Psoas muscle (tissue), 8 donors: ENCODE measurements around the gene CAGE1. TPM values are rescaled to one million over a fixed set of nuclear protein-coding genes. Genes with fewer than 3 reads are reported as not detected.
A peak's percentile ranks its signal among the peaks of the same experiment; 100 is the strongest.
"Not testable (repeated sequence)": the region's sequence is repeated elsewhere in the genome, so short reads cannot be mapped to it uniquely, and the experiment has no call there.

ENCODE experiments used
- ATAC-seq, 4 donors: fragments of 200-7000 bp; cut with Tn5 transposase; one replicate each; pipeline ENCODE4 v1.9.1; 2020; ENCODE audit warnings: moderate library complexity in 3 of 4, mild to moderate bottlenecking in 2 of 4
- DNase-seq, 2 donors: peaks; one replicate each; pipeline ENCODE4 v3.0.0-alpha.2; 2020
- H3K27ac ChIP-seq: fragments of 200-600 bp; one replicate; pipeline ENCODE4 v1.8.0; 2022
- H3K27me3 ChIP-seq, 3 donors: fragments of 200-600 bp in 1 of 3; one replicate each; pipeline versions ENCODE4 v1.6.1 to v1.8.0; 2013 to 2022; ENCODE audit warnings: low read length in 2 of 3, mild to moderate bottlenecking in 2 of 3, moderate library complexity in 1 of 3; ENCODE audit not compliant: insufficient read depth in 3 of 3
- H3K36me3 ChIP-seq, 2 donors: fragments of 200-600 bp in 1 of 2; one replicate each; pipeline versions ENCODE4 v1.6.1 to v1.8.0; 2013 to 2022; ENCODE audit warnings: low read depth in 1 of 2, mild to moderate bottlenecking in 1 of 2, moderate library complexity in 1 of 2; ENCODE audit not compliant: insufficient read depth in 1 of 2
- H3K4me1 ChIP-seq: fragments of 200-600 bp; one replicate; pipeline ENCODE4 v1.8.0; 2022
- H3K4me3 ChIP-seq: fragments of 200-600 bp; one replicate; pipeline ENCODE4 v1.8.0; 2022; ENCODE audit warnings: mild to moderate bottlenecking
- H3K9me3 ChIP-seq: fragments of 200-600 bp; one replicate; pipeline ENCODE4 v1.8.0; 2022
- WGBS, 3 donors: extraction: QIAGEN DNeasy Blood & Tissue Kit; methylation state at CpG; one replicate each; pipeline versions ENCODE4 v1.1.6 to v1.1.7; 2013; 5-methylcytosine and 5-hydroxymethylcytosine counted together
- intact Hi-C, 2 donors: fragments of 100-400 bp; cut with DNase I; formaldehyde crosslinking; loops; one replicate each; pipeline versions ENCODE4 v1.11.0 to v1.14.2; 2022
- polyA plus RNA-seq, 3 donors: library from polyadenylated mRNA; stranded (reverse); fragments of 200-250 nt; gene quantifications; one replicate each; pipeline ENCODE4 v1.2.3, GENCODE V29; 2013
- total RNA-seq, 4 donors: library from RNA; stranded (reverse); fragmentation: NEBNext Ultra II Directional in 2 of 4; extraction: Animal tissue kit (Norgen Biotek cat#: 25700) in 2 of 4; gene quantifications; one replicate each; pipeline versions ENCODE4 v1.2.1 to v1.2.4, GENCODE V29; 2021 to 2023
- TF ChIP-seq, protein P1 (sequence below): fragments of 200-600 bp; IDR thresholded peaks from one replicate; pipeline ENCODE4 v1.8.0; 2022; ENCODE audit warnings: antibody characterized with exemption
- donor health status: healthy with polysubstance abuse.
- donor health status: DM: no; HTN: no; CAD: no; lungs with moderate emphysema.
- donor health status: Bipolar disorder and iron deficiency.
- donor health status: healthy.
- donor health status: DM: yes; HTN: yes; CAD: no.
- donor health status: DM: no; HTN: no; CAD: no.
- donor health status: DM: no; HTN: no; CAD: no.
- donor health status: DM: yes; HTN: yes; CAD: no.

The CAGE1 gene
- total and polyA plus RNA-seq, 7 donors: 0.08 TPM; not detected in 6

DNA sequence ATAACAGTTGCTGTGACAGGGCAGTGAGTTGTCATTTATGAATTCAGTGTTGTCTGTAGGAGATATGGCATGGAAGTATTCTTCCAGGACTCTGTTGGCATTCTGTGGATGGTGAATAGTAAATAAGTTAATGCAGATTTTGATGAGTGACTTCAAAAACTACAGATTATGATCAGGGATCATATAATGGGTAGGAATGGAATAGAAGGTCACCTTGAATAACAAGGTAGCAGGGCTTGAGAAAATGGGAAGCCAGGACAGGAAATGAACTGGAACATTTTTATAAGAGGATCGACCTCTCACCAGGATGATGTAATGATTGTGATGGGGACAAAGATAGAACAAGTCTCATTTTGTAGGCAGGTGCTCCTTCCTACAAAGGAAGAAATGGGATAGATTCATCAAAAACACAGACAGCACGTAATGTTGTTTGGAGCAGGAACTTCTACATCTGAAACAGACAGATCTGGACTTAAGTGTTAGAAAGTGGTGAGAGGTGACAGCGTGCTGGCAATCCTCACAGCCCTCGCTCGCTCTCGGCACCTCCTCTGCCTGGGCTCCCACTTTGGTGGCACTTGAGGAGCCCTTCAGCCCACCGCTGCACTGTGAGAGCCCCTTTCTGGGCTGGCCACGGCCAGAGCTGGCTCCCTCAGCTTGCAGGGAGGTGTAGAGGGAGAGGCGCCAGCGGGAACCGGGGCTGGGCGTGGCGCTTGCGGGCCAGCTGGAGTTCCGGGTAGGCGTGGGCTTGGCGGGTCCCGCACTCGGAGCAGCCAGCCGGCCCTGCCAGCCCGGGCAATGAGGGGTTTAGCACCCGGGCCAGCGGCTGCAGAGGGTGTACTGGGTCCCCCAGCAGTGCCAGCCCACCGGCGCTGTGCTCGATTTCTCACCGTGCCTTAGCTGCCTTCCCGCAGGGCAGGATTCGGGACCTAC is 45.7 kb downstream of the CAGE1 start:
- Histone ChIP-seq H3K27ac (no peak overlapping the region), H3K4me3 (no peak overlapping the region), H3K4me1 (no peaks in the 10 kb centered on the region), H3K9me3 (no peaks in the 10 kb centered on the region), H3K36me3 (no peaks in the 10 kb centered on the region), H3K27me3 (no peaks in the 10 kb centered on the region)
- no peak for ATAC-seq
- intact Hi-C loops: no loop called here
- no peak for DNase-seq
- TF ChIP-seq, protein P1, sequence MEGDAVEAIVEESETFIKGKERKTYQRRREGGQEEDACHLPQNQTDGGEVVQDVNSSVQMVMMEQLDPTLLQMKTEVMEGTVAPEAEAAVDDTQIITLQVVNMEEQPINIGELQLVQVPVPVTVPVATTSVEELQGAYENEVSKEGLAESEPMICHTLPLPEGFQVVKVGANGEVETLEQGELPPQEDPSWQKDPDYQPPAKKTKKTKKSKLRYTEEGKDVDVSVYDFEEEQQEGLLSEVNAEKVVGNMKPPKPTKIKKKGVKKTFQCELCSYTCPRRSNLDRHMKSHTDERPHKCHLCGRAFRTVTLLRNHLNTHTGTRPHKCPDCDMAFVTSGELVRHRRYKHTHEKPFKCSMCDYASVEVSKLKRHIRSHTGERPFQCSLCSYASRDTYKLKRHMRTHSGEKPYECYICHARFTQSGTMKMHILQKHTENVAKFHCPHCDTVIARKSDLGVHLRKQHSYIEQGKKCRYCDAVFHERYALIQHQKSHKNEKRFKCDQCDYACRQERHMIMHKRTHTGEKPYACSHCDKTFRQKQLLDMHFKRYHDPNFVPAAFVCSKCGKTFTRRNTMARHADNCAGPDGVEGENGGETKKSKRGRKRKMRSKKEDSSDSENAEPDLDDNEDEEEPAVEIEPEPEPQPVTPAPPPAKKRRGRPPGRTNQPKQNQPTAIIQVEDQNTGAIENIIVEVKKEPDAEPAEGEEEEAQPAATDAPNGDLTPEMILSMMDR: no peak
- 85 to 91% (median 88%) methylated on average over 23 to 29 of the region's 29 CpGs for WGBS, 3 donors

DNA sequence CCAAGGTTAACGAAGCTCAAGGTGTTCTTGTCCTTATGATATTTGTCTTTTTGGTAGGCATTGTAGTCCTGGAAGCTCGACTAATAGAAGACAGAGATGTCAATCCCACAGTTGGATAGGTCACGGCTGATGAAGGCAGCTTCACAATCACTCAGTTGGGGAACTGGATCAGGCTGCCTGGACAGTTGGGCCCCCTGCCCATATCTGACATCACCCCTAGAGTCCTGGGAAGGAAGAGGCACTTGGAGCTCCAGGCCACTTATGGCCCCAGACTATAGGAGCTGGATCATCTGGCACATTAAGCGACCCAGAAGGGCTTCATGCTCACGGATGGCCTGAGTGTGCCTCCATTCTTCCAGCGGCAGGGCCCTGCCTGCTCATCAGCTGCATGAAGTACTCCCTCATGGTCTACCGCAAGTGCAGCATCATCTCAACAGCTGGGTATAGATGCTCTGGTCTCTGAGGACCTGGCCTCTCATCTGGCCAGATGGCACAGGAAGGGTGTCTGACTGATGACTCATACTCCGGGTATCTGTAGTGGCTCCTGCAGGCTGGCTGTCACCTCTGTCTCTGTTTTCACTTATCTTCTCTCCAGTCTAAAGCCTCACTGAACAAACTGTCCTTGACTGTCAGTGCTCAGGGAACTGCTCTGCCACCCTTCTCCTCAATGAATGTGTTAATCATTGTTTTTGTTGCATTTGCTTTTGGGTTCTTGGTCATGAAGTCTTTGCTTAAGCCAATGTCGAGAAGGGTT is 47.4 kb downstream of the CAGE1 start:
- TF ChIP-seq, protein P1: no peak
- intact Hi-C loops: no loop called here
- no peak for DNase-seq
- H3K27me3 ChIP-seq: no peaks in the 10 kb centered on the region
- H3K9me3 ChIP-seq: no peaks in the 10 kb centered on the region
- no peaks in the 10 kb centered on the region for H3K36me3 ChIP-seq
- 54 to 62% (median 57%) methylated on average over 9 of the region's 9 CpGs for WGBS, 3 donors
- no peak overlapping the region for H3K27ac ChIP-seq
- no peaks in the 10 kb centered on the region for H3K4me1 ChIP-seq
- no peak overlapping the region for H3K4me3 ChIP-seq
- ATAC-seq: no peak

DNA sequence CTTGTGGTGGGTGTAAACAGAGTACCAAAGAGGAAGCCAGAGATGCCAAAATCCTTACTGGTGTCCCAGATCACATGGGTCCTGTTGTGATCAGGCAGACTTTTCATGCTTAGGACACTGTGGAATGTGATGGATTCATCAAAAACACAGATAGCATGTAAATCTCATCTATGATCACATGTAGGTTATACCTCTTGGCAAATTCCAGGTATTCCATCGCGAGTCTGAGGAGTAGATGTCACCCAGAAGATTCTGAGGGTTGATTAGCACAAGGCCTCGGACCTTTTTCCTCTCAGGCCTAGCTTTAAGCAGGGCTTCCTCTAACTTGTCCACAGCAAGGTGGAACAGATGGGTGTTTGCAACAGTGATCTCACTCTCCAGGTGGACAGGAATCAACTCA is 48.3 kb downstream of the CAGE1 start:
- ATAC-seq (no peak), DNase-seq (no peak)
- Histone ChIP-seq H3K4me1 (no peaks in the 10 kb centered on the region), H3K27me3 (no peaks in the 10 kb centered on the region), H3K4me3 (no peak overlapping the region), H3K9me3 (no peaks in the 10 kb centered on the region), H3K27ac (no peak overlapping the region), H3K36me3 (no peaks in the 10 kb centered on the region)
- intact Hi-C loops: no loop called here
- TF ChIP-seq, protein P1: no peak
- WGBS, 3 donors: 96% methylated on average over 3 of the region's 3 CpGs

DNA sequence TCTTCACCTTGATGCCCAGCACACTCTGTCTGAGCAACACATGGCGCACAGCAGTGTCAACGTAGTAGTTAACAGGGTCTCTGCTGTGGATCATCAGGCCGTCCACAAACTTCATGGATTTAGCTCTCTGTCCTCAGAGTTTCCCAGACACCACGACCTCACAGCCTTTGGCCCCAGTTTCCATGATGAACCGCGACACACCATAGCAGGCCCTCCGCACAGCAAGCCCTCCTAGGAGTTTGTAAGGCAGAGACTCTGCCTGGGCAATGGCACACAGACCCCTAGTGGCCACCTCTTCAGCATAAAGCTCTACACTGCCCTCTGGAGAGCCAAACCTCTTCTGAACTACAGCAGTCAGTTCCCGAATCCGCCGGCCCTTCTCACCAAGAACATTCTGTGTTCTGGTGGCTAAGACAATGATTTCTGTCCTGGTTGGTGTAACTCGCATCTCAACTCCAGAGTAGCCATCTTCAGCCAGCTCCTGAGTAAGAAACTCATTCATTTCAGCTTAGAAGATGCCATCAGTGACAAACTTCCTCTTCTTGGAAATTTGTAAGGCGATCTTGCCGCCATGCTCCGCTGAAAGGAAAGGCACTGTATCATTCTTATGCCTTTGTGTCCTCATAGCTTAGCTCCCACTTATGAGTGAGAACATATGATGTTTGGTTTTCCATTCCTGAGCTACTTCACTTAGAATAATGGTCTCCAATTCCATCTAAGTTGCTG is 50.4 kb downstream of the CAGE1 start:
- H3K27me3 ChIP-seq, DNase-seq, intact Hi-C loops, ATAC-seq, H3K36me3 ChIP-seq, H3K4me1 ChIP-seq, H3K4me3 ChIP-seq, H3K27ac ChIP-seq, H3K9me3 ChIP-seq: not testable (repeated sequence)
- TF ChIP-seq, protein P1: peak; percentile 10
- 74 to 76% (median 76%) methylated on average over 14 of the region's 14 CpGs for WGBS, 3 donors
